Measurements from ENCODE around the gene FLNA. TPM values are rescaled to one million over a fixed set of nuclear protein-coding genes. Genes with fewer than 3 reads are reported as not detected.

The FLNA gene
- total RNA-seq, 2 experiments from 2014 or later, result 1,012 to 1,022 TPM

- no peaks in the 10 kb centered on the region for H3K27me3 Mint-ChIP-seq
- no peaks in the 10 kb centered on the region for H3K9me3 ChIP-seq (ENCODE audit: control insufficient read depth in 1 of 2, insufficient read depth in 1 of 2, low read length in 2 of 2)
- H3K36me3 ChIP-seq (ENCODE audit: insufficient read depth, low read length), result no peaks in the 10 kb centered on the region
- H3K27ac ChIP-seq (ENCODE audit: low read depth in 1 of 2, low read length in 2 of 2), result no peak within 1 kb of the TSS
- no peaks in the 10 kb centered on the region for H3K27me3 ChIP-seq (ENCODE audit: control insufficient read depth in 1 of 2, insufficient read depth in 2 of 2, low read length in 2 of 2)
- peaks cover 17% of the 10 kb centered on the region for H3K4me1 Mint-ChIP-seq (ENCODE audit: low read depth)
- peaks cover 15% of the 10 kb centered on the region for H3K36me3 Mint-ChIP-seq (ENCODE audit: low read depth)
- DNase-seq, result peak in 4 of 14 experiments; percentile 32 to 72 (median 48)
- intact Hi-C loops (cut with DNase I, micrococcal nuclease), result no loop called here
- H3K4me1 ChIP-seq (ENCODE audit: insufficient read depth, low read length), result peaks cover 21% of the 10 kb centered on the region
- ChIA-PET CTCF (no interaction called here), POLR2A (interaction anchor here (0.6 to 2.3 kb wide), 4 partner anchors 9 to 49 kb away, joined by 3 to 13 read pairs (median 4); partner anchors contain the start of genes EMD and RPL10)
- H3K4me3 ChIP-seq (ENCODE audit: low read length), result peak within 1 kb of the TSS; percentile 37
- TF ChIP-seq, protein P1, sequence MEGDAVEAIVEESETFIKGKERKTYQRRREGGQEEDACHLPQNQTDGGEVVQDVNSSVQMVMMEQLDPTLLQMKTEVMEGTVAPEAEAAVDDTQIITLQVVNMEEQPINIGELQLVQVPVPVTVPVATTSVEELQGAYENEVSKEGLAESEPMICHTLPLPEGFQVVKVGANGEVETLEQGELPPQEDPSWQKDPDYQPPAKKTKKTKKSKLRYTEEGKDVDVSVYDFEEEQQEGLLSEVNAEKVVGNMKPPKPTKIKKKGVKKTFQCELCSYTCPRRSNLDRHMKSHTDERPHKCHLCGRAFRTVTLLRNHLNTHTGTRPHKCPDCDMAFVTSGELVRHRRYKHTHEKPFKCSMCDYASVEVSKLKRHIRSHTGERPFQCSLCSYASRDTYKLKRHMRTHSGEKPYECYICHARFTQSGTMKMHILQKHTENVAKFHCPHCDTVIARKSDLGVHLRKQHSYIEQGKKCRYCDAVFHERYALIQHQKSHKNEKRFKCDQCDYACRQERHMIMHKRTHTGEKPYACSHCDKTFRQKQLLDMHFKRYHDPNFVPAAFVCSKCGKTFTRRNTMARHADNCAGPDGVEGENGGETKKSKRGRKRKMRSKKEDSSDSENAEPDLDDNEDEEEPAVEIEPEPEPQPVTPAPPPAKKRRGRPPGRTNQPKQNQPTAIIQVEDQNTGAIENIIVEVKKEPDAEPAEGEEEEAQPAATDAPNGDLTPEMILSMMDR (IDR thresholded peaks at IDR 0.05), result no peak
- H3K9me3 Mint-ChIP-seq, result no peaks in the 10 kb centered on the region
- H3K4me3 Mint-ChIP-seq, result peak within 1 kb of the TSS; percentile 60
- no peak for ATAC-seq (ENCODE audit: poor library complexity)
- peak within 1 kb of the TSS; percentile 58 for H3K27ac Mint-ChIP-seq
These were observed 34.9 kb upstream of the FLNA start, which contains the start of gene DNASE1L1 for GRCh38 chrX:154409222-154409871. TSS of gene DNASE1L1 (minus strand) at chrX:154409254. CDS start at chrX:154405568, 3,686 bp downstream.

- TF ChIP-seq, protein P1 (IDR thresholded peaks at IDR 0.05), result no peak
- peaks cover 17% of the 10 kb centered on the region for H3K4me1 Mint-ChIP-seq (ENCODE audit: low read depth)
- no peak overlapping the region for H3K27ac ChIP-seq (ENCODE audit: low read depth in 1 of 2, low read length in 2 of 2)
- H3K4me3 Mint-ChIP-seq, result peak overlapping the region; percentile 56
- no peaks in the 10 kb centered on the region for H3K36me3 ChIP-seq (ENCODE audit: insufficient read depth, low read length)
- intact Hi-C loops (cut with DNase I, micrococcal nuclease), result no loop called here
- peak overlapping the region; percentile 37 for H3K4me3 ChIP-seq (ENCODE audit: low read length)
- DNase-seq (peak in 1 of 14 experiments; percentile 3), ATAC-seq (ENCODE audit: poor library complexity) (no peak)
- H3K4me1 ChIP-seq (ENCODE audit: insufficient read depth, low read length), result peaks cover 21% of the 10 kb centered on the region
- no peaks in the 10 kb centered on the region for H3K9me3 Mint-ChIP-seq
- H3K9me3 ChIP-seq (ENCODE audit: control insufficient read depth in 1 of 2, insufficient read depth in 1 of 2, low read length in 2 of 2), result no peaks in the 10 kb centered on the region
- CTCF ChIA-PET, result no interaction called here
- H3K36me3 Mint-ChIP-seq (ENCODE audit: low read depth), result peaks cover 14% of the 10 kb centered on the region
- no peaks in the 10 kb centered on the region for H3K27me3 ChIP-seq (ENCODE audit: control insufficient read depth in 1 of 2, insufficient read depth in 2 of 2, low read length in 2 of 2)
- POLR2A ChIA-PET, result interaction anchor here (0.6 to 2.3 kb wide), 3 partner anchors 9 to 29 kb away, joined by 3 to 13 read pairs (median 3); partner anchors contain the start of genes EMD and RPL10
- no peaks in the 10 kb centered on the region for H3K27me3 Mint-ChIP-seq
- peak overlapping the region; percentile 55 for H3K27ac Mint-ChIP-seq
These were observed 34.3 kb upstream of the FLNA start for GRCh38 chrX:154408659-154409221.

- H3K9me3 Mint-ChIP-seq, result no peaks in the 10 kb centered on the region
- CTCF ChIA-PET, result no interaction called here
- peaks cover 30% of the 10 kb centered on the region for H3K36me3 Mint-ChIP-seq (ENCODE audit: low read depth)
- H3K9me3 ChIP-seq (ENCODE audit: control insufficient read depth in 1 of 2, insufficient read depth in 1 of 2, low read length in 2 of 2), result no peaks in the 10 kb centered on the region
- no peak overlapping the region for H3K27ac ChIP-seq (ENCODE audit: low read depth in 1 of 2, low read length in 2 of 2)
- ATAC-seq (ENCODE audit: poor library complexity) (no peak), DNase-seq (peak in 1 of 14 experiments; percentile 4)
- no peak overlapping the region for H3K4me3 Mint-ChIP-seq
- H3K27ac Mint-ChIP-seq, result no peak overlapping the region
- intact Hi-C loops (cut with DNase I, micrococcal nuclease), result loop anchor here in 1 of 2 experiments (5.0 kb wide), 1 partner anchor 128 kb away; no protein-coding TSS in a partner anchor
- H3K4me3 ChIP-seq (ENCODE audit: low read length), result no peak overlapping the region
- peaks cover 15% of the 10 kb centered on the region for H3K36me3 ChIP-seq (ENCODE audit: insufficient read depth, low read length)
- no peaks in the 10 kb centered on the region for H3K27me3 ChIP-seq (ENCODE audit: control insufficient read depth in 1 of 2, insufficient read depth in 2 of 2, low read length in 2 of 2)
- TF ChIP-seq, protein P1 (IDR thresholded peaks at IDR 0.05), result no peak
- POLR2A ChIA-PET, result no interaction called here
- peaks cover 11% of the 10 kb centered on the region for H3K4me1 ChIP-seq (ENCODE audit: insufficient read depth, low read length)
- no peaks in the 10 kb centered on the region for H3K27me3 Mint-ChIP-seq
- peaks cover 9% of the 10 kb centered on the region for H3K4me1 Mint-ChIP-seq (ENCODE audit: low read depth)
These were observed 30.3 kb upstream of the FLNA start for GRCh38 chrX:154404625-154405192.

Data from CD4-positive, alpha-beta T cell (primary cell).